ENCODE results near the gene GON4L. TPM values are rescaled to one million over a fixed set of nuclear protein-coding genes. Genes with fewer than 3 reads are reported as not detected.
"Not testable (repeated sequence)": the region's sequence is repeated elsewhere in the genome, so short reads cannot be mapped to it uniquely, and the experiment has no call there.

The GON4L gene
- total RNA-seq, 1 experiment from 2014 or later: 33.9 TPM

DNA sequence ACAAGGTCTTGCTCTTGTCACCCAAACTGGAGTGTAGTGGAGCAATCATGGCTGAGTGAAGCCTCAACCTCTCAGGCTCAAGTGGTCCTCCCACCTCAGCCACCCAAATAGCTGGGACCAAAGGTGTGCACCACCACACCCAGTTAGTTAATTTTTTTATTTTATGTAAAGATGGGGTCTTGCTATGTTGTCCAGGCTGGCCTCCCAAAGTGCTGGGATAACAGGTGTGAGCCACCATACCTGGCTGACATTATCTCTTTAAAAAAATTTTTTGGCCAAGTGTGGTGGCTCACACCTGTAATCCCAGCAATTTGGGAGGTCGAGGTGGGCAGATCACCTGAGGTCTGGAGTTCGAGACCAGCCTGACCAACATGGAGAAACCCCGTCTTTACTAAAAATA lies 98.0 kb downstream of the GON4L start:
- DNase-seq (ENCODE audit: extremely low read depth, low read depth): not testable (repeated sequence)

DNA sequence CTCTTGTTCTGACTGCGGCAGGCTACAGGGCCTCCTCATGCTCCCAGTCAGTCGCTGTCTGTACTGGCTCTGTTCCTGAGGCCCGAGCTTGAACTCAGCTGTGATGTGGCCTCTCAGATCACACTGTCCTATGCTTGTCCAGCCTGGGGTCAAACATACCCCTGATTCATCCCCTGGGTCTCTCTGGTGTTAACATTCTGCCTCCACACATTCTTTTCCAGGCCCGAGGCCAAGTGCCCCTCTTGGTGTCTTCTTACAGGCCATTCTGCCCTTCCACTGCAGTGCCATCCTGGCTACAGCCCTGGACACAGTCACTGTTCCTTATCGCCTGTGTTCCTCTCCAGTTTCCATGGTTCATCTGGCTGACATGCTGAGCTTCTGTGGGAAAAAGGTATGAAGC lies 108.9 kb downstream of the GON4L start:
- not testable (repeated sequence) for DNase-seq (ENCODE audit: extremely low read depth, low read depth)

DNA sequence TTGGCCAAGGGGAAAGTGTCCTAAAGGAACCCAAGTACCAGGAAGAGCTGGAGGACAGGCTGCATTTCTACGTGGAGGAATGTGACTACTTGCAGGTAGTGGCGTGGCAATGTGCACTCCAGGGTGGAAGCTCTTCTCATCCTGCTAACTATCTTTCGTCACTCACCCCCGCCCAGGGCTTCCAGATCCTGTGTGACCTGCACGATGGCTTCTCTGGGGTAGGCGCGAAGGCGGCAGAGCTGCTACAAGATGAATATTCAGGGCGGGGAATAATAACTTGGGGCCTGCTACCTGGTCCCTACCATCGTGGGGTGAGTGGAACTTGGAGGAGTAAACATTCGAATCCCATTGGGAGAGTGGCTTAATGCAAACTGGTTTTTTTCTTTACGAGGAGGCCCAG lies 109.4 kb downstream of the GON4L start:
- not testable (repeated sequence) for DNase-seq (ENCODE audit: extremely low read depth, low read depth)

DNA sequence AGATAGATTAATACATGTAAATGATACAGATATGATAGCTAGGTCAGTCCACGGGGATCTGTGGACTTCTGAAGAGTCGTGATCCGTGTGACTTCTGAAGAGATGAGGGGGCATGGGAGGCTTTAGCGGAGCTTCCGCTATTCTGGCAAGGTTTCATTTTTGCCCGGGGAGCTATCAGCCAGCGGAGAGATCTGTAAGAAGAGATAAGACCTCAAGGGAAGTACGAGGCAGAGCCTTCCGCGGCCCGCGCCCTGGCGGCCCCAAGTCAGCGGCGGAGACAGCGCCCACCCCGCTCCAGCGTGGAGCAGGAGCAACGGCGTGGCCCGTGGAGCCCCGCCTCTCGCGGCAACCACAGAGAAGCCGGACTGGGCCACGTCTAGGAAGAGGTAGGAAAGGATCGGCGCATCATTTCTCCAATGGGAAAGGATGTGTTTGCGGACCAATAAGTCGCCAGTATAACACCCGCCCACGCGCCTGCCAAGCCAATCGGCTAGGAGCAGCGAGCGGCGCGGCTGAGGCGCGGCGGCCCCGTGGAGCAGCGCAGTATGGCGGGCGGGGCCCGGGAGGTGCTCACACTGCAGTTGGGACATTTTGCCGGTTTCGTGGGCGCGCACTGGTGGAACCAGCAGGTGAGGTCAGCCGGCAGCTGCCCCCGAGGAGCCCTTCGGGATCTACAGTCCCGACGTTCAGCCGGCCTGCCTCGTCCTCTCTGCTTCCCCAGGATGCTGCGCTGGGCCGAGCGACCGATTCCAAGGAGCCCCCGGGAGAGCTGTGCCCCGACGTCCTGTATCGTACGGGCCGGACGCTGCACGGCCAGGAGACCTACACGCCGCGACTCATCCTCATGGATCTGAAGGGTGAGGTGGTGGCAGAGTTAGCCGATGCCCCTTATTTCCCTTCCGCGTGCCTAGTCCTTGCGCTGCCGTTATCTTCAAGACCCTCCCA lies 111.5 kb downstream of the GON4L start:
- DNase-seq (ENCODE audit: extremely low read depth, low read depth): peak; percentile 98

DNA sequence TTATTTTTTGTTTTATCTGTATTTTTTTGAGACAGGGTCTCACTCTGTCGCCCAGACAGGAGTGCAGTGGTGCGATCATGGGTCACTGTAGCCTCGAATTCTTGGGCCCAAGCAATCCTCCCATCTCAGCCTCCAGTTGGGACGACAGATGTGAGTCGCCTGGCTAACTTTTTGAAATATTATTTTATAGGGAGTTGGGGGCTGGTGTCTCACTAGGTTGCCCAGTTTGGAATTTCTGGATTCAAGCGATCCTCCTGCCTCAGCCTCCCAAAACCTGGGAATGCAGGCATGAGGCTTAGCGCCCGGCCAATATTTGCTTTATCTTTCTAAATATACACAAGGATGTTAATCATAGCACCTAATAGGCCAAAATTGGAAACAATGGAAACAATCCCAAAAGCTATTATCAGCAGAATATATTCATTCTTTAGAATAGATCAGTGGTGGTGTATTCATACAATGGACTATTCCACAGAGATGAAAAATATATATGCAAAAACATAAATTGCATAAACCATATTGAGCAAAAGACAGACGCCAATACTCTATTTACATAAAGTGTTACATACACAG lies 112.2 kb downstream of the GON4L start:
- no peak for DNase-seq (ENCODE audit: extremely low read depth, low read depth)

DNA sequence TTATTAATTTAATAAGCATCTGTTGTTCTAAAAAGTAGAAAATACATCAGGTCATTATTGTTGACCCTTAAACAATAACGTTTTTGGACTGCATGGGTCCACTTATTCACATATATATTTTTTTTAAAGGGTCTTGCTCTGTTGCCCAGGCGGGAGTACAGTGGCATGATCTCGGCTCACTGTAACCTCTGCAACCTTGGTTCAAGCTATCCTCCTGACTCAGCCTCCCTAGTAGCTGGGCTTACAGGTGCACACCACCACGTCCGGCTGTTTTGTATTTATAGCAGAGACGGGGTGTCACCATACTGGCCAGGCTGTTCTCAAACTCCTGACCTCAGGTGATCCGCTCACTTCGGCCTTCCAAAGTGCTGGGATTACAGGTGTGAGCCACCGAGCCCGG lies 115.1 kb downstream of the GON4L start:
- no peak for DNase-seq (ENCODE audit: extremely low read depth, low read depth)

DNA sequence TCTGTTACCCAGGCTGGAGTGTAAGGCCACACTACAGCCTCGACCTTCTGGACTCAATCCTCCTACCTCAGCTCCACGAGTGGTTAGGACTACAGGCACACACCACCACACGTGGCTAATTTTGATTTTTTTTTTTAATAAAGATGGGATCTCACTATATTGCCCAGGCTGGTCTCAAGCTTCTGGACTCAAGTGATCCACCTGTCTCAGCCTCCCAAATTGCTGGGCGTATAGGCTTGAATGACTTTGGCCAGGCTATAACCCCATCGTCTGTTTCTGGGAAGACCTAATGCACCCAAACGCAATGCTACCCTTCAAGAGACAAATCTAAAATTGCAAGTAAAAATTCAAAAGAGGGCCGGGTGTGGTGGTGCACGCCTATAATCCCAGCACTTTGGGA lies 116.0 kb downstream of the GON4L start:
- DNase-seq (ENCODE audit: extremely low read depth, low read depth): no peak

DNA sequence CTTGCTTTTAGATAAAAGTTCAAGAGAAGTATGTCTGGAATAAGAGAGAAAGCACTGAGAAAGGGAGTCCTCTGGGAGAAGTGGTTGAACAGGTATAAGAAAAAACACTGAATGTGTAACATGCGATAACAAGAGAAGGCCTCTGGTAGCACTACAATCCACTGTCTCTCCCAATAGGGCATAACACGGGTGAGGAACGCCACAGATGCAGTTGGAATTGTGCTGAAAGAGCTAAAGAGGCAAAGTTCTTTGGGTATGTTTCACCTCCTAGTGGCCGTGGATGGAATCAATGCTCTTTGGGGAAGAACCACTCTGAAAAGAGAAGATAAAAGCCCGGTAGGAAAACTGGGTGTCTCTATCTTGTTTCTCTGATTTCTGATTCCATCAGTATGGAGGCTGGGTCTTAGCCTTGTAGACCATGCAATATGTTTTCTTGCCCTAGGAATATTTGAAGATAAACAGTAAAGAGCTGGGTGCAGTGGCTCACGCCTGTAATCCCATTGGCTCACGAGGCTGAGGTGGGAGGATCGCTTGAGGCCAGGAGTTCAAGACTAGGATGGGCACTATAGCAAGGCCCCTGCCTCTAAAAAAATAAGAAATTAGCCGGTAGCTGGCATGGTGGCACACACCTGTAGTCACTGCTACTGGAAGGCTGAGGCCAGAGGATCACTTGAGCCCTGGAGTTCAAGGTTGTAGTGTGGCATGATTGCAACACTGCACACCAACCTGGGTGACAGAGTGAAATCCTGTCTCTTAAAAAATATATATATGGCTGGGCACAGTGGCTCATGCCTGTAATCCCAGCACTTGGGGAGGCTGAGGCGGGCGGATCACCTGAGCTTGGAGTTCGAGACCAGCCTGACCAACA lies 127.7 kb downstream of the GON4L start:
- peak; percentile 74 for DNase-seq (ENCODE audit: extremely low read depth, low read depth)

DNA sequence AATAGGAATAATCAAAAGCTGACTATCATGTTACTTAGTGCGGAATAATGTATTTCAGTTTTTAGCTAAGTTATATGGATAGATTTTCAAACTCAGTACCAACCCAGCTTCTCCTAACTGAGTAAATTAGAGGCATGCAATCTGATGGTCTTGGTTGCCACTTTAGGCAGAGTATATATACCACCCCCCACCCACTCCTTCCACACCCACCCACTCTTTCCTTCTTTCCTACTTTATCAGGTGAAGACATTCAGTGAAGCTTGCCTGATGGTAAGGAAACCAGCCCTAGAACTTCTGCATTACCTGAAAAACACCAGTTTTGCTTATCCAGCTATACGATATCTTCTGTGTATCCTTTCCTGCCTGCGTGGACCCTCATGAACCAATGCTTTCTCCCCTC lies 131.9 kb downstream of the GON4L start:
- DNase-seq (ENCODE audit: extremely low read depth, low read depth): no peak

DNA sequence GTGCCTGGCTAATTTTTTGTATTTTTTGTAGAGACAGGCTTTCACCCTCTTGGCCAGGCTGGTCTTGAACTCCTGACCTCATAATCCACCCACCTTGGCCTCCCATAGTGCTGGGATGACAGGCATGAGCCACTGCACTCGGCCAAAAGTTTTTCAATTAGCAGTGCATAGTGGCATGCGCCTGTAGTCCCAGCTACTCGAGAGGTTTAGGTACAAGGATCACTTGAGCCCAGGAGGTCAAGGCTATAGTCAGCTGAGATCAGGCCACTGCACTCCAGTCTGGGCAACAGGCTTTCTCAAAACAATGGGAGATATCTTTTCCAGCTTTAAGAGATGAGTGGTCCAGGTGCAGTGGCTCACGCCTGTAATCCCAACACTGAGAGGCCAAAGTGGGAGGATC lies 137.3 kb downstream of the GON4L start:
- no peak for DNase-seq (ENCODE audit: extremely low read depth, low read depth)

DNA sequence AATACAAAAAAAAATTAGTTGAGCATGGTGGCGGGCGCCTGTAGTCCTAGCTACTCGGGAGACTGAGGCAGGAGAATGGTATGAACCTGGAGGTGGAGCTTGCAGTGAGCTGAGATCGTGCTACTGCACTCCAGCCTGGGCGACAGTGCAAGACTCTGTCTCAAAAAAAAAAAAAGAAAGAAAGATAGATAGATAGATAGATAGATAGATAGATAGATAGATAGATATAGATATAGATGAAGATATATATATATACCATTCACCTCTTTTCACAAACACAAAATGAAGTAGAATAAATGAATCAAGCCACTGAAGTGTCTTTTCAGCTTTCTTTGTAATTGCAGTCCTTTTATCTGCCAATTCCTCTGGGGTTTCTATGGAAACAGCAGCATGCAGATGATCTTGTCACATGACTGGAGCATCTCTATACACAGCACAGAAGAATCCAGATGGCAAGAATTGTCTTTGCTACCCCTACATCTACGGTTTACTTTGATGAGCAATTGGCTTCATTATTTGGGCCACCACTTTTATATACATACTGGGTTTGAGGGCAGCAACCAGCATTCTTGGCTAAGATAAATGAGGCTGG lies 138.4 kb downstream of the GON4L start:
- DNase-seq (ENCODE audit: extremely low read depth, low read depth): not testable (repeated sequence)

DNA sequence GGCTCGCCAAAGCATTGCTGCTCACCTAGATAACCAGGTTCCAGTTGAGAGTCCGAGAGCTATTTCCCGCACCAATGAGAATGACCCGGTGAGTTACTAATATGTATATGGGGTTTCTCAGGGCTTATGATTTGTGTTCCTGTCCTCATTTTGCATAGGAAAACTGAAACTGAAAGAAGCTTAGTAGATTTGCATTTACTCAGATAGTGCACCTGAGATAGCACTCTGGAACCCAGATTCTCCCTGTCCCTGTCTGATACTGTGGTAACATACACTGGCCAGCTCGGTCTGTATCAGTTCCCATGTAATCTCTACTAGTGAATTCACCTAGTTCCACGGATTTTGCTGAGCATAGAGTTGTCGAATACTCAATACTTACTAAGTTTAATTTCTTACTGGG lies 140.0 kb downstream of the GON4L start:
- no peak for DNase-seq (ENCODE audit: extremely low read depth, low read depth)

DNA sequence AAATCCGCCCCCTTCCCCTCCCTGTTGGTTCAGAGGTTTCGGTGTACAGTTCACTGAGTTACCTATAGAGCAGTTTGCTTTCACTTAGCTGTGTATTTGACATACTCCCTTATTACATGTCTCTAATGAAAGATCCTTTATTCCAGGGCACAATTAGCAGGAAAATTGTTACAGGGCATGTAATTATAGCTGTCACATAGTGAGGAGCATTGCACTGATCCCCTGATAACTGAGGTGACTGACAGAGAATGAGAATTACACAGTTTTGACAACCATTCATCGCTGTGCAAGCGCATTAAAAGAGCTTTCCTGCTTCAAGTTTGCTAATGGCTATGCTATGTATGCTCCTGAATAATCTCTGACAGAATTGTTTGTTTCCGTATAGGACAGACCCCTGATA lies 141.2 kb downstream of the GON4L start:
- no peak for DNase-seq (ENCODE audit: extremely low read depth, low read depth)

DNA sequence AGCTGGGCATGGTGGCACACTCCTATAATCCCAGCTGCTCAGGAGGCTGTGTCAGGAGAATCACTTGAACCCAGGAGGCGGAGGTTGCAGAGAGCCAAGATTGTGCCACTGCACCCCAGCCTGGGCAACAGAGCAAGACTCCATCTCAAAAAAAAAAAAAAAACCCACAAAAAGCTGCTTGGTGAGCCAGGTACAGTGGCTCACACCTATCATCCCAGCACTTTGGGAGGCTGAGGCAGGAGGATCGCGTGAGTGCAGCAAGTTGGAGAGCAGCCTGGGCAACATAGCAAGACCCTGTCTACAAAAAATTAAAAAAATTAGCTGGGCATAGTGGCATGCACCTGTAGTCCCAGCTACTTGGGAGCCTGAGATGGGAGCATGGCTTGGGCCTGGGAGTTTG lies 142.0 kb downstream of the GON4L start:
- DNase-seq (ENCODE audit: extremely low read depth, low read depth): not testable (repeated sequence)

DNA sequence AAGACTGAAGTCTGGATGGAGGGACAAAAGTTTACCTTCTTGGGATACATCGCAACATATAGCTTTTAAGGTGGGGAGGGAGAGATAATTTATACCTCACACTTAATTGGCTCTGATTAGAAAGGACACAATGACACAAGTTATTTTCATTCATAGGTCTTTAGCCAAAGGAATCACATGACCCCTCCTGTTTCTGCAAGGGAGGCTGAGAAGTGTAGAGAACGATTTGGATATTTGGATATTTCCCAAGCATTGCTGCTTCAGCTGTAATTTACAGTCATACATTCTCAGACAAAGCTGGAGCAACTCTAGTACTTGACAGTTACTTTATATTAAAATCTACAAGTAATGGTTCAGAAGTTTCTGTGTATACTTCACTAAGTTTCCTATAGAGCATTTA lies 143.9 kb downstream of the GON4L start:
- DNase-seq (ENCODE audit: extremely low read depth, low read depth): no peak

DNA sequence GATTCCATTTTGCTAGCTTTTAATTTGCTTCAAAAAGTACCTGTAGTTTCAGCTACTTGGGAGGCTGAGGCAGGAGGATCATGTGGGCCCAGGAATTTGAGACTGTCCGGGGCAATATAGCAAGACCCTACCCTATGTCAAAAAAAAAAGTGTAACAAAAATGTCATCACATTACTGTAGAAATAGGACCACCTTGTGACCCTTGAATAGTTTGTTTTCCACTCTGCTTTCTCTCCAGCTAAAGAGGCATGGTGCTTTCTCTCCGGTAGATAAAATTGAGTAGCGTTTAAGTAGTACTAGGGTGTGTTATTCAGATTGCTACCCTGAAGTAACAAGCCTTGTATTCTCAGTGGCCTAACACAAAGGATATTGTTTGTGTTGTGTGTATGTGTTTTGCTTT lies 144.4 kb downstream of the GON4L start:
- DNase-seq (ENCODE audit: extremely low read depth, low read depth): not testable (repeated sequence)

DNA sequence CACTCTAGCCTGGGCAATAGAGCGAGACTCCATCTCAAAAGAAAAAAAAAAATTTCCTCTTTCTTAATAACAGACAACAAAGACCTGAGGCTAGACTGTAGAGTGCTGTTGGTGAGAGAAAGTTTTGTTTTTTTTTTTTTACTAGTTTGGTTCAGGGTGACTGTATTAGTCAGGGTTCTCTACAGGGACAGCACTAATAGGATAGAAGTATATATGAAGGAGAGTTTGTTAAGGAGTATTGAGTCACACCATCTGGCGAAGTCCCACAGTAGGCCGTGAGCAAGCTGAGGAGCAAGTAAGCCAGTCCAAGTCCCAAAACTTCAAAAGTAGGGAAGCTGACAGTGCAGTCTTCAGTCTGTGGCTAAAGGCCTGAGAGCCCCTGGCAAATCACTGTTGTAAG lies 145.6 kb downstream of the GON4L start:
- not testable (repeated sequence) for DNase-seq (ENCODE audit: extremely low read depth, low read depth)

DNA sequence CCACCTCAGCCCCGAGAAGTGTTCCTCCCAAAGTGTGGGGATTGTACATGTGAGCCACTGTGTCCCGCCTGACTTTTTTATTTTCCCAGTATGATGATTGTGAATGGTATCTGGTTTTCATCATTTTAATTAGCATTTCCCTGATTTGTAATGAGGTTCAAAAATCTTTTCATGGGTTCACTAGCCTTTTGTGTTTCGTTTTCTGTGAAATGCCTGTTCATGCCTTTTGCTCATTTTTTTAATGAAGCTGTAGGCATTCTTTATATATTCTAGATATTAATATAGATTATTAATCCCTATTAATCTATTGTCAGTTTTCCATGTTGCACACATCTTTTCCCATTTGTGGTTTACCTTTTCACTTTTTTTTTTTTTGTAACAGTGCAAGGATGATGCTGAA lies 147.6 kb downstream of the GON4L start:
- no peak for DNase-seq (ENCODE audit: extremely low read depth, low read depth)

DNA sequence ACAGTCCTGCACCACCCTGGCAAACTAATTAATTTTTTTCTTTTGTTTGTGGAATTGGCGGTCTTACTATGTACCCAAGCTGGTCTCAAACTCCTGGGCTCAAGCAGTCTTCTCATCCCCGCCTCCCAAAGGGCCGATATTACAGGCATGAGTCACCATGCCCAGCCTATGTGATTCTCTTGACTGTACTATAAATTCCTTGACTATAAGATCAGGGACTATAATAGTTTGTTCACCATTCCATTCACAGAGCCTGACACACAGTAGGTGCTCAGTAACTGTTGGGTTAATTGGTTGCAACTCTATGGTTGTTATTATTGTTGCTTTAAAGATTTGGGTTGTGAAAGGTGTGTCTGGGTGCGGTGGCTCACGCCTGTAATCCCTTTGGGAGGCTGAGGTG lies 150.9 kb downstream of the GON4L start:
- no peak for DNase-seq (ENCODE audit: extremely low read depth, low read depth)

DNA sequence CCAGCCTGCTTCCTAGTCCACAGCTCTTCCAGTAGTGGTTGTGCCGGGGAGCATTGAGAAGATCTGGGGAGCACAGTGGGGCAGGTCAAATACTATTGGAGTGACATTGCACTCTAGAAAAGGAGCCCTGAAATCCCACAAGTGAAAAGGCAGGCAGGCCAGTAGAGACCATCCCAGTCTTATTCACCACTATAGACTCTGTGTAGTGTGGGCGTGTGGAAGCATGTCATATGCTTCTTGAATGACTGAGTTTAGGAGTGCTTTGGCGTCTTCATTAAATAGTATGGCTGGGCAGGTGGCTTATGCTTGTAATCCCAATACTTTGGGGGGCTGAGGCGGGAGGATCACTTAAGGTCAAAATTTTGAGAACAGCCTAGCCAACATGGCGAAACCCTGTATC lies 152.6 kb downstream of the GON4L start:
- DNase-seq (ENCODE audit: extremely low read depth, low read depth): not testable (repeated sequence)

DNA sequence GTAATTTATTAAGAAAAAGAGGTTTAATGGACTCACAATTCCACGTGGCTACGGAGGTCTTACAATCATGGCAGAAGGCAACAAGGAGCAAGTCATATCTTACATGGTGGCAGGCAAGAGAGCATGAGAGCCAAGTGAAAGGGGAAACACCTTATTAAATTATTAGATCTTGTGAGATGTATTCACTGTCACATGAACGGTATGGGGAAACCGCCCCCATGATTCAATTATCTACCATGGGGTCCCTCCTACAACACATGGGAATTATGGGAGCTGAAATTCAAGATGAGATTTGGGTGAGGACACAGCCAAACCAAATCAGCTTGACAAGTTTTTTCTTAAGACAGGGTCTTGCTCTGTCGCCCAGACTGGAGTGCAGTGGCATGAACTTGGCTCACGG lies 153.8 kb downstream of the GON4L start:
- no peak for DNase-seq (ENCODE audit: extremely low read depth, low read depth)
